OCI-LY3 (cell line): ENCODE results near the gene ATPAF2.

Experiments used
- H2AFZ ChIP-seq: fragments of 200-600, 300-600 bp; shearing (Covaris generic); 2 replicates; pipeline ENCODE4 v1.6.0; 2014; ENCODE audit warnings: antibody characterized with exemption, low read depth, low read length
- H3K27ac ChIP-seq: fragments of 200-600, 300-600 bp; sonication (generic); 2 replicates; pipeline ENCODE4 v1.5.1; 2014; ENCODE audit warnings: mild to moderate bottlenecking, low read length, moderate library complexity, mixed read lengths
- H3K27me3 ChIP-seq: fragments of 200-600, 300-600 bp; sonication (generic); 2 replicates; pipeline ENCODE4 v1.6.1; 2014; ENCODE audit warnings: low read depth, low read length, mixed read lengths
- H3K36me3 ChIP-seq: fragments of 200-600, 300-600 bp; sonication (generic); replicated peaks from 2 replicates; pipeline ENCODE3; 2014; ENCODE audit warnings: low read depth, low read length, mixed read lengths
- H3K4me1 ChIP-seq: fragments of 300-600, 200-600 bp; sonication (generic); 2 replicates; pipeline ENCODE4 v1.6.1; 2014; ENCODE audit warnings: low read length, mixed read lengths
- H3K4me2 ChIP-seq: fragments of 200-600, 300-600 bp; sonication (generic); 2 replicates; pipeline ENCODE4 v1.6.1; 2014; ENCODE audit warnings: low read length, mixed read lengths
- H3K4me3 ChIP-seq: fragments of 300-600, 200-600 bp; sonication (generic); 2 replicates; pipeline ENCODE4 v1.5.1; 2014; ENCODE audit warnings: antibody characterized with exemption, mild to moderate bottlenecking, low read length, moderate library complexity
- H3K79me2 ChIP-seq: fragments of 300-600, 200-600 bp; shearing (Covaris generic); 2 replicates; pipeline ENCODE4 v1.6.1; 2014; ENCODE audit warnings: mild to moderate bottlenecking, low read length, mixed read lengths
- H3K9ac ChIP-seq: fragments of 300-600, 200-600 bp; shearing (Covaris generic); 2 replicates; pipeline ENCODE4 v1.6.0; 2014; ENCODE audit warnings: mild to moderate bottlenecking, low read length, moderate library complexity
- H3K9me3 ChIP-seq: fragments of 200-600, 300-600 bp; shearing (Covaris generic); 2 replicates; pipeline ENCODE4 v1.6.1; 2014; ENCODE audit warnings: low read length, mixed read lengths; ENCODE audit not compliant: insufficient read depth
- H4K20me1 ChIP-seq: fragments of 200-600, 300-600 bp; sonication (generic); 2 replicates; pipeline ENCODE4 v1.6.1; 2016; ENCODE audit warnings: low read length, mixed read lengths; ENCODE audit not compliant: insufficient read depth
- EZH2phosphoT487 ChIP-seq: fragments of 200-600 bp; shearing (Covaris generic); IDR thresholded peaks from 2 replicates; pipeline ENCODE4 v1.6.1; 2018; ENCODE audit warnings: antibody characterized with exemption, mixed run types, low read depth
- TF ChIP-seq, protein P1 (sequence below): fragments of 200-600, 300-600 bp; sonication (generic); IDR thresholded peaks from 2 replicates; pipeline ENCODE4 v1.5.1; 2014; ENCODE audit warnings: antibody characterized with exemption, low read length, low read depth

Gene ATPAF2

GRCh38 chr17:18025241-18025944 is 13.6 kb downstream of the ATPAF2 start:
- H4K20me1 ChIP-seq = no peaks in the 10 kb centered on the region
- no peak overlapping the region for H3K4me2 ChIP-seq
- no peaks in the 10 kb centered on the region for H3K4me1 ChIP-seq
- H3K9me3 ChIP-seq = no peaks in the 10 kb centered on the region
- H3K27ac ChIP-seq = no peak overlapping the region
- H3K79me2 ChIP-seq = no peaks in the 10 kb centered on the region
- H3K4me3 ChIP-seq = no peak overlapping the region
- no peaks in the 10 kb centered on the region for H3K27me3 ChIP-seq
- TF ChIP-seq, protein P1, sequence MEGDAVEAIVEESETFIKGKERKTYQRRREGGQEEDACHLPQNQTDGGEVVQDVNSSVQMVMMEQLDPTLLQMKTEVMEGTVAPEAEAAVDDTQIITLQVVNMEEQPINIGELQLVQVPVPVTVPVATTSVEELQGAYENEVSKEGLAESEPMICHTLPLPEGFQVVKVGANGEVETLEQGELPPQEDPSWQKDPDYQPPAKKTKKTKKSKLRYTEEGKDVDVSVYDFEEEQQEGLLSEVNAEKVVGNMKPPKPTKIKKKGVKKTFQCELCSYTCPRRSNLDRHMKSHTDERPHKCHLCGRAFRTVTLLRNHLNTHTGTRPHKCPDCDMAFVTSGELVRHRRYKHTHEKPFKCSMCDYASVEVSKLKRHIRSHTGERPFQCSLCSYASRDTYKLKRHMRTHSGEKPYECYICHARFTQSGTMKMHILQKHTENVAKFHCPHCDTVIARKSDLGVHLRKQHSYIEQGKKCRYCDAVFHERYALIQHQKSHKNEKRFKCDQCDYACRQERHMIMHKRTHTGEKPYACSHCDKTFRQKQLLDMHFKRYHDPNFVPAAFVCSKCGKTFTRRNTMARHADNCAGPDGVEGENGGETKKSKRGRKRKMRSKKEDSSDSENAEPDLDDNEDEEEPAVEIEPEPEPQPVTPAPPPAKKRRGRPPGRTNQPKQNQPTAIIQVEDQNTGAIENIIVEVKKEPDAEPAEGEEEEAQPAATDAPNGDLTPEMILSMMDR = no peak
- TF ChIP-seq EZH2phosphoT487 = no peak
- no peak overlapping the region for H3K9ac ChIP-seq
- H3K36me3 ChIP-seq = no peaks in the 10 kb centered on the region
- H2AFZ ChIP-seq = no peak overlapping the region

GRCh38 chr17:18021372-18021771 is 17.6 kb downstream of the ATPAF2 start:
- H3K4me2 ChIP-seq = no peak overlapping the region
- H3K9ac ChIP-seq = no peak overlapping the region
- no peaks in the 10 kb centered on the region for H3K36me3 ChIP-seq
- H4K20me1 ChIP-seq = no peaks in the 10 kb centered on the region
- H3K4me3 ChIP-seq = no peak overlapping the region
- no peak overlapping the region for H2AFZ ChIP-seq
- no peak for TF ChIP-seq EZH2phosphoT487
- TF ChIP-seq, protein P1 = no peak
- H3K9me3 ChIP-seq = no peaks in the 10 kb centered on the region
- no peaks in the 10 kb centered on the region for H3K4me1 ChIP-seq
- H3K27me3 ChIP-seq = no peaks in the 10 kb centered on the region
- H3K79me2 ChIP-seq = no peaks in the 10 kb centered on the region
- no peak overlapping the region for H3K27ac ChIP-seq

- TF ChIP-seq, protein P1 = no peak
- no peak for TF ChIP-seq EZH2phosphoT487
- Histone ChIP-seq H3K9ac (no peak overlapping the region), H2AFZ (no peak overlapping the region), H3K27ac (no peak overlapping the region), H3K4me2 (no peak overlapping the region), H3K79me2 (no peaks in the 10 kb centered on the region), H3K4me3 (no peak overlapping the region), H3K9me3 (no peaks in the 10 kb centered on the region), H3K36me3 (no peaks in the 10 kb centered on the region), H3K27me3 (no peaks in the 10 kb centered on the region), H3K4me1 (no peaks in the 10 kb centered on the region), H4K20me1 (no peaks in the 10 kb centered on the region)
These were observed 18.0 kb downstream of the ATPAF2 start for GRCh38 chr17:18020971-18021370.

GRCh38 chr17:18019838-18020154 is 19.2 kb downstream of the ATPAF2 start:
- H3K4me2 ChIP-seq = no peak overlapping the region

More at GRCh38 chr17:18019838-18020154, 19.2 kb downstream of the ATPAF2 start:
- H3K36me3 ChIP-seq = no peaks in the 10 kb centered on the region
- H3K4me1 ChIP-seq = no peaks in the 10 kb centered on the region
- H4K20me1 ChIP-seq = no peaks in the 10 kb centered on the region
- H2AFZ ChIP-seq = no peak overlapping the region
- no peaks in the 10 kb centered on the region for H3K9me3 ChIP-seq
- H3K4me3 ChIP-seq = no peak overlapping the region
- no peak overlapping the region for H3K9ac ChIP-seq
- H3K79me2 ChIP-seq = no peaks in the 10 kb centered on the region
- TF ChIP-seq, protein P1 = no peak
- TF ChIP-seq EZH2phosphoT487 = no peak
- no peak overlapping the region for H3K27ac ChIP-seq
- no peaks in the 10 kb centered on the region for H3K27me3 ChIP-seq
